Ovary (tissue), 9 donors: ENCODE data around the gene MROH9. TPM values are rescaled to one million over a fixed set of nuclear protein-coding genes. Genes with fewer than 3 reads are reported as not detected.
A peak's percentile ranks its signal among the peaks of the same experiment; 100 is the strongest.
"Not testable (repeated sequence)": the region's sequence is repeated elsewhere in the genome, so short reads cannot be mapped to it uniquely, and the experiment has no call there.

Experiments
- DNase-seq, 5 donors: peaks; one replicate each; pipeline ENCODE4 v3.0.0-alpha.2; 2019 to 2020
- H3K27ac ChIP-seq, 2 donors: fragments of 200-600 bp; one replicate each; pipeline versions ENCODE4 v1.5.1 to v1.8.0; 2019 to 2022
- H3K27me3 ChIP-seq: fragments of 200-600 bp; one replicate; pipeline ENCODE4 v1.8.0; 2022
- H3K36me3 ChIP-seq: fragments of 200-600 bp; sonication (generic); one replicate; pipeline ENCODE4 v1.5.1; 2019
- H3K4me1 ChIP-seq: one replicate; pipeline ENCODE4 v1.8.1; 2013; ENCODE audit warnings: mild to moderate bottlenecking, moderate library complexity; ENCODE audit not compliant: insufficient read depth
- H3K4me3 ChIP-seq: fragments of 200-600 bp; sonication (generic); one replicate; pipeline ENCODE4 v1.5.1; 2017
- H3K9me3 ChIP-seq, 2 donors: fragments of 200-600 bp in 1 of 2; sonication (generic) in 1 of 2; one replicate each; pipeline versions ENCODE4 v1.5.1 to v1.8.1; 2013 to 2019; ENCODE audit warnings: mild to moderate bottlenecking in 1 of 2, moderate library complexity in 1 of 2
- EP300 ChIP-seq: sonication (generic); formaldehyde crosslinking; IDR thresholded peaks from one replicate; pipeline ENCODE4 v1.6.1; 2017; ENCODE audit warnings: antibody characterized with exemption
- POLR2A ChIP-seq: fragments of 450-650 bp; IDR thresholded peaks from one replicate; pipeline ENCODE4 v1.6.1; 2017; ENCODE audit warnings: antibody characterized with exemption, mild to moderate bottlenecking, moderate library complexity
- WGBS, 3 donors: extraction: QIAGEN DNeasy Blood & Tissue Kit in 1 of 3; methylation state at CpG; one replicate each; pipeline versions ENCODE4 v1.1.5 to v1.1.7; 2013 to 2017; 5-methylcytosine and 5-hydroxymethylcytosine counted together
- intact Hi-C, 4 donors: fragments of 100-400 bp; cut with DNase I; formaldehyde crosslinking; loops; one replicate each; pipeline versions ENCODE4 v1.11.0 to v1.15.1; 2022 to 2023
- polyA plus RNA-seq, 2 donors: library from polyadenylated mRNA; stranded (reverse); fragments of 200-250 nt in 1 of 2; fragments of 350-450 nt in 1 of 2; fragmentation: Illumina TruSeq in 1 of 2; extraction: RNeasy Lipid Tissue Mini Kit (QIAGEN cat#74804) in 1 of 2; gene quantifications; one replicate each; pipeline ENCODE4 v1.2.3, GENCODE V29; 2013 to 2014
- total RNA-seq, 7 donors: library from RNA; depleted of rRNA in 2 of 7; stranded (reverse); fragments of >200 nt in 2 of 7; fragmentation: NEBNext Ultra II Directional in 3 of 7; extraction: Animal tissue kit (Norgen Biotek cat#: 25700) in 3 of 7; gene quantifications; one replicate each; pipeline versions ENCODE4 v1.1.0 to v1.2.4, GENCODE V29; 2016 to 2023
- TF ChIP-seq, protein P1 (sequence below), 3 donors: fragments of 450-650 bp in 2 of 3; fragments of 200-600 bp in 1 of 3; IDR thresholded peaks; one replicate each; pipeline versions ENCODE4 v1.5.1 to v1.8.0; 2016 to 2022; ENCODE audit warnings: antibody characterized with exemption in 3 of 3, mild to moderate bottlenecking in 1 of 3
- donor health status: DM: no; HTN: no; CAD: no; lungs with moderate emphysema.
- donor health status: DM: no; HTN: no; CAD: no.
- donor health status: Bipolar disorder and iron deficiency.
- donor health status: DM: yes; HTN: yes; CAD: no.
- donor health status: DM: no; HTN: no; CAD: no.
- donor health status: DM: yes; HTN: yes; CAD: no.

The MROH9 gene
- total and polyA plus RNA-seq, 9 donors, result 0.07 to 1.3 (median 0.16) TPM; not detected in 5

DNA sequence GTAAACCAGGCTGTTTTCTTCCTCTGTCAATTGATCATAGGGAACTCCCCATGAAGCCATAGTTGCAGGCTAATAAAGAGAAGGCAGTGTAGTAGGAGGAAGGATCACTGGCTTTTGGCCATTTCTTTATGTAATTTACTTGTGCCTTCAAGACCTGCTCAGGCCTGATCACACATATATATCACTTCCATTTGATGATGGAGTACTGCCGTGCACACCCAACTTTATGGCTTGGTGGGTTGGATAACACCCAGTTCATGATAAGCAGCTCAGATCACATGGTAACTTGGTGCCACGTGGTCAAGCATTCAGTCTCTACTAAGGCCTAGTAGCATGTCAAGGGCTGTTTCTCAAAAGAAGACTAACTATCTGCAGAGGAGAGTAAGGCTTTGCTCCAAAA is 4.1 kb downstream of the MROH9 start:
- intact Hi-C loops, result no loop called here
- TF ChIP-seq POLR2A (no peak), EP300 (no peak)
- TF ChIP-seq, protein P1, sequence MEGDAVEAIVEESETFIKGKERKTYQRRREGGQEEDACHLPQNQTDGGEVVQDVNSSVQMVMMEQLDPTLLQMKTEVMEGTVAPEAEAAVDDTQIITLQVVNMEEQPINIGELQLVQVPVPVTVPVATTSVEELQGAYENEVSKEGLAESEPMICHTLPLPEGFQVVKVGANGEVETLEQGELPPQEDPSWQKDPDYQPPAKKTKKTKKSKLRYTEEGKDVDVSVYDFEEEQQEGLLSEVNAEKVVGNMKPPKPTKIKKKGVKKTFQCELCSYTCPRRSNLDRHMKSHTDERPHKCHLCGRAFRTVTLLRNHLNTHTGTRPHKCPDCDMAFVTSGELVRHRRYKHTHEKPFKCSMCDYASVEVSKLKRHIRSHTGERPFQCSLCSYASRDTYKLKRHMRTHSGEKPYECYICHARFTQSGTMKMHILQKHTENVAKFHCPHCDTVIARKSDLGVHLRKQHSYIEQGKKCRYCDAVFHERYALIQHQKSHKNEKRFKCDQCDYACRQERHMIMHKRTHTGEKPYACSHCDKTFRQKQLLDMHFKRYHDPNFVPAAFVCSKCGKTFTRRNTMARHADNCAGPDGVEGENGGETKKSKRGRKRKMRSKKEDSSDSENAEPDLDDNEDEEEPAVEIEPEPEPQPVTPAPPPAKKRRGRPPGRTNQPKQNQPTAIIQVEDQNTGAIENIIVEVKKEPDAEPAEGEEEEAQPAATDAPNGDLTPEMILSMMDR (IDR thresholded peaks at IDR 0.05), result no peak
- 80 to 84% (median 84%) methylated on average over 2 of the region's 2 CpGs for WGBS, 3 donors
- Histone ChIP-seq H3K27ac (no peak overlapping the region), H3K9me3 (no peaks in the 10 kb centered on the region), H3K4me3 (no peak overlapping the region), H3K4me1 (no peaks in the 10 kb centered on the region), H3K36me3 (no peaks in the 10 kb centered on the region), H3K27me3 (no peaks in the 10 kb centered on the region)
- no peak for DNase-seq

DNA sequence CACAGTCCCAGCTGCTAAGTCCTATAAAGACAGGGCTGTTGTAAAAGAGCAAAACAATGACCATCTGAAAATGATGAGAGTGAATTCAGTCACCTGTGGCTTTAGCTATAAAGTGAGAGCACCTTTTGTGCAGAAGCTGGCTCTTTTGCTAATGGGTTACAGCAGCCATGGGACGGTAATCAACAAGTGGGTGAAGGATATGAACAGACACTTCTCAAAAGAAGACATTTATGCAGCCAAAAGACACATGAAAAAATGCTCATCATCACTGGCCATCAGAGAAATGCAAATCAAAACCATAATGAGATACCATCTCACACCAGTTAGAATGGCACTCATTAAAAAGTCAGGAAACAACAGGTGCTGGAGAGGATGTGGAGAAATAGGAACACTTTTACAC is 16.4 kb downstream of the MROH9 start:
- H3K27ac ChIP-seq, DNase-seq, H3K4me1 ChIP-seq, H3K9me3 ChIP-seq, H3K4me3 ChIP-seq, H3K27me3 ChIP-seq, intact Hi-C loops, H3K36me3 ChIP-seq: not testable (repeated sequence)
- 93 to 100% (median 93%) methylated on average over 1 of the region's 1 CpG for WGBS, 3 donors

DNA sequence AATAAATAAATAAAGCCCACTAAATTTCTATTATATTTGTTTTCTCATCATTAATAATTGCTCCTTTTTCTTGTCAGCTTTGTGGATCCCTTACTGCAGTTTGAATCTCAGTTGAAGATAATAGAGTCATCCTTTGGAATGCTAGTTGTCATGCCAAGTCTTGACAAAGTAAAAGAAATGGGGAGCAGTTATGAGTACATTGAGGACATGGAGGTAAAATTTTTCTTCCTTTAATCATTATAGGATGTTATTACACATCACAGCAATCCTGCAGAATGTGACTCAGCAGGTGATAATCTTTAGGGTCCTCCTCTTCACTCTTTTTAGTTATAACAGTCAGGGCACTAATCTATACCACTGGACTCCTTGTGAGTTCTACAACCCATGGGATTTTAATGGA is 24.1 kb downstream of the MROH9 start:
- Histone ChIP-seq H3K27me3 (no peaks in the 10 kb centered on the region), H3K4me1 (no peaks in the 10 kb centered on the region), H3K36me3 (no peaks in the 10 kb centered on the region), H3K9me3 (no peaks in the 10 kb centered on the region), H3K4me3 (no peak overlapping the region), H3K27ac (no peak overlapping the region)
- intact Hi-C loops, result no loop called here
- no peak for DNase-seq
- TF ChIP-seq POLR2A (no peak), EP300 (no peak)

DNA sequence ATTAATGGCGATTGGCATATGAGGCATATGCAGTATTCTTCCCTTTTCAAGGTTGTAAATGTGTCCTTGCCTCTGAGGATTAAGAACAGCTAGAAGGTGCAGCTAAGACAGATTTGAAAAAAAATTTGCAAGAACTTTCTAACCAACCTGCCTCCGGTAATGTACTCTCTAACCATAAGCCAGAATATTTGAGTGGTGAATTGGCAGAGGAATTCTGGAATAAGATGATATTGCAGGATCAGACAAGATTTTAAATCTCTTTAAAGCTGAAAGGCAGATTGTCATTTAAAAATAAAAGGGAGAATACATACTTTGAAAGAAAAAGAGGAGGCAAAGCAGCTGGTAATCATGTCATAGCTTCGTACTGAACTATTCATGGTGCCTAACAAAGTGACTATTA is 29.2 kb downstream of the MROH9 start:
- Histone ChIP-seq H3K4me3 (no peak overlapping the region), H3K9me3 (no peaks in the 10 kb centered on the region), H3K36me3 (no peaks in the 10 kb centered on the region), H3K27ac (no peak overlapping the region), H3K27me3 (no peaks in the 10 kb centered on the region), H3K4me1 (no peaks in the 10 kb centered on the region)
- DNase-seq, result no peak
- intact Hi-C loops, result loop anchor here in 1 of 4 donors (10.0 kb wide), 1 partner anchor 260 kb away; no protein-coding TSS in a partner anchor
- TF ChIP-seq POLR2A, result no peak
- TF ChIP-seq EP300, result no peak
- TF ChIP-seq, protein P1 (IDR thresholded peaks at IDR 0.05), result no peak
- WGBS, 3 donors, result 87 to 91% (median 88%) methylated on average over 3 of the region's 3 CpGs

DNA sequence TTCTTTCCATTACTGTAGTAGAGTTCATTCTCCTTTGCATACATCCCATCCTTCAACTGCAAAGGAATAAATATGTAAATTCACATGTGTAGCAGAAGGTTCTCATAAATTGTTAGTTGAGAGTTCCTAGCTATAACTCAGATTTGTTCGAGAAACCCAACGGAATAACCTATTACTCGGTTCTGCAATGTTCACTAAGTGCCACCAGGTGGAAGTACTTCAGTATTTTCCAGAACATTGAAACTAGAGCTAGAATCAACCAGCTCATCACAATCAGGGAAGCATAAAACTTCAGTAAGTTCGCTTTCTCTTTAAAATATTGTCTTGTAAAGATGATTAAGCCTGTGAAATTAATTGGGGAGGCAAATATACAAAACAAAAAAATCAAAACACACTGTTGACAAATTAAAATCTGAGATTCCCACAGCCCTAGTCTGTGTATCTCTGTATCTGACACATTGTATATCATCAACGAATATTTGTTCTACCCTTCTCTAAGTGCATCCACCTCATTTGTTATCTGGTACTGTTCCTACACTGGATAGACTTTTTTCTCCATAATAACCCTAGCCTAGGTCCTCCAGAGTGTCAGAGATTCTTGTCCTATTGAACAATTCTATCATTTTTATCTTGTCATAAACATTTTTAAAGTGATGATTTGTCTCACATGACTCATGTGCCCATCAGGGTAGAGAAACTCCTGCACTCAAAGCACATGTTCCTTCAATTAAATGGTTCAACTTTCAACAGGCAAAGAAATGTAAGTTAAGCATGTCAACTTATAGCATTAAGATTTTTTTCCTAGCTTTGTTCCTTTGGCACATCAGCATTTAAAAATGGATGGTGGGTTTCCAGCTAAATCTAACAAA is 31.9 kb downstream of the MROH9 start:
- Histone ChIP-seq H3K9me3 (no peaks in the 10 kb centered on the region), H3K27me3 (no peaks in the 10 kb centered on the region), H3K4me3 (no peak overlapping the region), H3K36me3 (no peaks in the 10 kb centered on the region), H3K4me1 (no peaks in the 10 kb centered on the region), H3K27ac (no peak overlapping the region)
- TF ChIP-seq, protein P1 (IDR thresholded peaks at IDR 0.05), result peak; percentile 23 to 65 (median 49)
- no peak for TF ChIP-seq POLR2A
- intact Hi-C loops, result loop anchor here in 1 of 4 donors (10.0 kb wide), 1 partner anchor 258 kb away; no protein-coding TSS in a partner anchor
- WGBS, 3 donors, result 16 to 19% (median 18%) methylated on average over 5 of the region's 5 CpGs
- peak in 1 of 5 donors; percentile 19 for DNase-seq
